ENCODE data around the gene CHID1.

The CHID1 gene

GRCh38 chr11:867856-868358, 42.7 kb downstream of the CHID1 start:
- Histone ChIP-seq H3K36me3 (ENCODE audit: control insufficient read depth in 1 of 2, insufficient read depth in 2 of 2, low read length in 2 of 2) (peaks cover 0 to 2% of the 10 kb centered on the region in 2 donors), H3K27ac (ENCODE audit: low read depth, low read length) (no peak overlapping the region), H3K9me3 (ENCODE audit: control insufficient read depth in 1 of 2, low read length in 2 of 2) (no peaks in the 10 kb centered on the region), H3K9ac (ENCODE audit: low read depth in 1 of 2, low read length in 2 of 2) (no peak overlapping the region), H3K27me3 (ENCODE audit: control insufficient read depth in 1 of 2, insufficient read depth in 2 of 2, low read length in 2 of 2) (peaks cover 0 to 12% of the 10 kb centered on the region in 2 donors), H3K4me3 (ENCODE audit: low read depth in 1 of 2, low read length in 2 of 2) (no peak overlapping the region), H3K4me1 (ENCODE audit: control insufficient read depth in 1 of 2, insufficient read depth in 2 of 2, low read length in 2 of 2) (no peaks in the 10 kb centered on the region)

- Histone ChIP-seq H3K4me1 (ENCODE audit: control insufficient read depth in 1 of 2, insufficient read depth in 2 of 2, low read length in 2 of 2) (peaks cover 0 to 7% of the 10 kb centered on the region in 2 donors), H3K9ac (ENCODE audit: low read depth in 1 of 2, low read length in 2 of 2) (no peak overlapping the region), H3K36me3 (ENCODE audit: control insufficient read depth in 1 of 2, insufficient read depth in 2 of 2, low read length in 2 of 2) (peaks cover 0 to 2% of the 10 kb centered on the region in 2 donors), H3K27ac (ENCODE audit: low read depth, low read length) (no peak overlapping the region), H3K27me3 (ENCODE audit: control insufficient read depth in 1 of 2, insufficient read depth in 2 of 2, low read length in 2 of 2) (peaks cover 11 to 20% of the 10 kb centered on the region in 2 donors), H3K4me3 (ENCODE audit: low read depth in 1 of 2, low read length in 2 of 2) (no peak overlapping the region), H3K9me3 (ENCODE audit: control insufficient read depth in 1 of 2, low read length in 2 of 2) (no peaks in the 10 kb centered on the region)
Measured at GRCh38 chr11:866481-866880, 44.1 kb downstream of the CHID1 start.

GRCh38 chr11:865462-866430, 44.9 kb downstream of the CHID1 start:
- peaks cover 0 to 2% of the 10 kb centered on the region in 2 donors for H3K36me3 ChIP-seq (ENCODE audit: control insufficient read depth in 1 of 2, insufficient read depth in 2 of 2, low read length in 2 of 2)
- H3K4me3 ChIP-seq (ENCODE audit: low read depth in 1 of 2, low read length in 2 of 2): no peak overlapping the region
- no peak overlapping the region for H3K9ac ChIP-seq (ENCODE audit: low read depth in 1 of 2, low read length in 2 of 2)
- H3K27ac ChIP-seq (ENCODE audit: low read depth, low read length): no peak overlapping the region
- peaks cover 11 to 20% of the 10 kb centered on the region in 2 donors for H3K27me3 ChIP-seq (ENCODE audit: control insufficient read depth in 1 of 2, insufficient read depth in 2 of 2, low read length in 2 of 2)
- H3K4me1 ChIP-seq (ENCODE audit: control insufficient read depth in 1 of 2, insufficient read depth in 2 of 2, low read length in 2 of 2): peaks cover 0 to 7% of the 10 kb centered on the region in 2 donors
- no peaks in the 10 kb centered on the region for H3K9me3 ChIP-seq (ENCODE audit: control insufficient read depth in 1 of 2, low read length in 2 of 2)

GRCh38 chr11:864898-865297, 45.7 kb downstream of the CHID1 start:
- Histone ChIP-seq H3K9ac (ENCODE audit: low read depth in 1 of 2, low read length in 2 of 2) (no peak overlapping the region), H3K27me3 (ENCODE audit: control insufficient read depth in 1 of 2, insufficient read depth in 2 of 2, low read length in 2 of 2) (peaks cover 11 to 20% of the 10 kb centered on the region in 2 donors), H3K36me3 (ENCODE audit: control insufficient read depth in 1 of 2, insufficient read depth in 2 of 2, low read length in 2 of 2) (peaks cover 0 to 1% of the 10 kb centered on the region in 2 donors), H3K9me3 (ENCODE audit: control insufficient read depth in 1 of 2, low read length in 2 of 2) (no peaks in the 10 kb centered on the region), H3K4me1 (ENCODE audit: control insufficient read depth in 1 of 2, insufficient read depth in 2 of 2, low read length in 2 of 2) (peaks cover 0 to 9% of the 10 kb centered on the region in 2 donors), H3K27ac (ENCODE audit: low read depth, low read length) (no peak overlapping the region), H3K4me3 (ENCODE audit: low read depth in 1 of 2, low read length in 2 of 2) (no peak overlapping the region)

- Histone ChIP-seq H3K4me3 (ENCODE audit: low read depth in 1 of 2, low read length in 2 of 2) (no peak overlapping the region), H3K27ac (ENCODE audit: low read depth, low read length) (no peak overlapping the region), H3K36me3 (ENCODE audit: control insufficient read depth in 1 of 2, insufficient read depth in 2 of 2, low read length in 2 of 2) (no peaks in the 10 kb centered on the region), H3K9ac (ENCODE audit: low read depth in 1 of 2, low read length in 2 of 2) (no peak overlapping the region), H3K27me3 (ENCODE audit: control insufficient read depth in 1 of 2, insufficient read depth in 2 of 2, low read length in 2 of 2) (peaks cover 11 to 22% of the 10 kb centered on the region in 2 donors), H3K4me1 (ENCODE audit: control insufficient read depth in 1 of 2, insufficient read depth in 2 of 2, low read length in 2 of 2) (peaks cover 0 to 16% of the 10 kb centered on the region in 2 donors), H3K9me3 (ENCODE audit: control insufficient read depth in 1 of 2, low read length in 2 of 2) (no peaks in the 10 kb centered on the region)
Measured at GRCh38 chr11:863910-864827, 46.4 kb downstream of the CHID1 start.

GRCh38 chr11:863023-863909, 47.3 kb downstream of the CHID1 start:
- H3K9me3 ChIP-seq (ENCODE audit: control insufficient read depth in 1 of 2, low read length in 2 of 2): no peaks in the 10 kb centered on the region
- H3K9ac ChIP-seq (ENCODE audit: low read depth in 1 of 2, low read length in 2 of 2): no peak overlapping the region
- no peaks in the 10 kb centered on the region for H3K36me3 ChIP-seq (ENCODE audit: control insufficient read depth in 1 of 2, insufficient read depth in 2 of 2, low read length in 2 of 2)
- peaks cover 0 to 16% of the 10 kb centered on the region in 2 donors for H3K4me1 ChIP-seq (ENCODE audit: control insufficient read depth in 1 of 2, insufficient read depth in 2 of 2, low read length in 2 of 2)
- no peak overlapping the region for H3K4me3 ChIP-seq (ENCODE audit: low read depth in 1 of 2, low read length in 2 of 2)
- peaks cover 11 to 22% of the 10 kb centered on the region in 2 donors for H3K27me3 ChIP-seq (ENCODE audit: control insufficient read depth in 1 of 2, insufficient read depth in 2 of 2, low read length in 2 of 2)
- H3K27ac ChIP-seq (ENCODE audit: low read depth, low read length): no peak overlapping the region

- Histone ChIP-seq H3K4me1 (ENCODE audit: control insufficient read depth in 1 of 2, insufficient read depth in 2 of 2, low read length in 2 of 2) (peaks cover 0 to 16% of the 10 kb centered on the region in 2 donors), H3K4me3 (ENCODE audit: low read depth in 1 of 2, low read length in 2 of 2) (no peak overlapping the region), H3K9me3 (ENCODE audit: control insufficient read depth in 1 of 2, low read length in 2 of 2) (no peaks in the 10 kb centered on the region), H3K36me3 (ENCODE audit: control insufficient read depth in 1 of 2, insufficient read depth in 2 of 2, low read length in 2 of 2) (no peaks in the 10 kb centered on the region), H3K9ac (ENCODE audit: low read depth in 1 of 2, low read length in 2 of 2) (no peak overlapping the region), H3K27ac (ENCODE audit: low read depth, low read length) (no peak overlapping the region), H3K27me3 (ENCODE audit: control insufficient read depth in 1 of 2, insufficient read depth in 2 of 2, low read length in 2 of 2) (peaks cover 11 to 22% of the 10 kb centered on the region in 2 donors)
Measured at GRCh38 chr11:862696-863022, 48.0 kb downstream of the CHID1 start.

- no peaks in the 10 kb centered on the region for H3K9me3 ChIP-seq (ENCODE audit: control insufficient read depth in 1 of 2, low read length in 2 of 2)
- no peak overlapping the region for H3K4me3 ChIP-seq (ENCODE audit: low read depth in 1 of 2, low read length in 2 of 2)
- no peak overlapping the region for H3K9ac ChIP-seq (ENCODE audit: low read depth in 1 of 2, low read length in 2 of 2)
- no peak overlapping the region for H3K27ac ChIP-seq (ENCODE audit: low read depth, low read length)
- no peaks in the 10 kb centered on the region for H3K36me3 ChIP-seq (ENCODE audit: control insufficient read depth in 1 of 2, insufficient read depth in 2 of 2, low read length in 2 of 2)
- H3K4me1 ChIP-seq (ENCODE audit: control insufficient read depth in 1 of 2, insufficient read depth in 2 of 2, low read length in 2 of 2): peaks cover 0 to 16% of the 10 kb centered on the region in 2 donors
- H3K27me3 ChIP-seq (ENCODE audit: control insufficient read depth in 1 of 2, insufficient read depth in 2 of 2, low read length in 2 of 2): peaks cover 11 to 22% of the 10 kb centered on the region in 2 donors
Measured at GRCh38 chr11:862081-862661, 48.4 kb downstream of the CHID1 start.

- H3K9me3 ChIP-seq (ENCODE audit: control insufficient read depth in 1 of 2, low read length in 2 of 2): no peaks in the 10 kb centered on the region
- H3K4me1 ChIP-seq (ENCODE audit: control insufficient read depth in 1 of 2, insufficient read depth in 2 of 2, low read length in 2 of 2): peaks cover 0 to 16% of the 10 kb centered on the region in 2 donors
- no peak overlapping the region for H3K4me3 ChIP-seq (ENCODE audit: low read depth in 1 of 2, low read length in 2 of 2)
- H3K27ac ChIP-seq (ENCODE audit: low read depth, low read length): no peak overlapping the region
- no peaks in the 10 kb centered on the region for H3K36me3 ChIP-seq (ENCODE audit: control insufficient read depth in 1 of 2, insufficient read depth in 2 of 2, low read length in 2 of 2)
- H3K9ac ChIP-seq (ENCODE audit: low read depth in 1 of 2, low read length in 2 of 2): no peak overlapping the region
- H3K27me3 ChIP-seq (ENCODE audit: control insufficient read depth in 1 of 2, insufficient read depth in 2 of 2, low read length in 2 of 2): peaks cover 11 to 22% of the 10 kb centered on the region in 2 donors
Measured at GRCh38 chr11:861105-861479, 49.5 kb downstream of the CHID1 start.

Measured in duodenal mucosa (tissue), 2 donors.